ENCODE results near the gene CYP26B1. TPM values are rescaled to one million over a fixed set of nuclear protein-coding genes. Genes with fewer than 3 reads are reported as not detected.
"Not testable (repeated sequence)": the region's sequence is repeated elsewhere in the genome, so short reads cannot be mapped to it uniquely, and the experiment has no call there.

Gene CYP26B1
- total RNA-seq, 2 donors from 2014 or later, result 0.91 to 68.2 TPM

- TF ChIP-seq POLR2AphosphoS5 (IDR thresholded peaks at IDR 0.05), result no peak
- TF ChIP-seq POLR2A (IDR thresholded peaks at IDR 0.05), result no peak
- TF ChIP-seq CTCF (IDR thresholded peaks at IDR 0.05), result no peak
These were observed 58.1 kb downstream of the CYP26B1 start for GRCh38 chr2:72089537-72089936.

GRCh38 chr2:72089028-72089427 is 58.6 kb downstream of the CYP26B1 start:
- H3K36me3 ChIP-seq, result no peaks in the 10 kb centered on the region
- H3K27me3 ChIP-seq (replicated peaks; ENCODE audit: insufficient read depth), result no peaks in the 10 kb centered on the region
- no peak overlapping the region for H3K4me3 ChIP-seq
- DNase-seq (ENCODE audit: low spot score), result no peak
- WGBS, result 89% methylated on average over 4 of the region's 4 CpGs
- H3K4me1 ChIP-seq (replicated peaks), result no peaks in the 10 kb centered on the region
- intact Hi-C loops (cut with DNase I), result no loop called here
- no peaks in the 10 kb centered on the region for H3K9me3 ChIP-seq
- TF ChIP-seq POLR2AphosphoS5 (IDR thresholded peaks at IDR 0.05) (no peak), POLR2A (IDR thresholded peaks at IDR 0.05) (no peak), CTCF (IDR thresholded peaks at IDR 0.05) (no peak)
- no peak overlapping the region for H3K27ac ChIP-seq

More at GRCh38 chr2:72089537-72089936, 58.1 kb downstream of the CYP26B1 start:
- intact Hi-C loops (cut with DNase I), result no loop called here
- Histone ChIP-seq H3K27me3 (replicated peaks; ENCODE audit: insufficient read depth) (no peaks in the 10 kb centered on the region), H3K9me3 (no peaks in the 10 kb centered on the region), H3K36me3 (no peaks in the 10 kb centered on the region), H3K4me3 (no peak overlapping the region), H3K4me1 (replicated peaks) (no peaks in the 10 kb centered on the region), H3K27ac (no peak overlapping the region)
- DNase-seq (ENCODE audit: low spot score), result no peak
- WGBS, result 67% methylated on average over 13 of the region's 13 CpGs

GRCh38 chr2:72086871-72087633 is 60.6 kb downstream of the CYP26B1 start:
- WGBS, result 88% methylated on average over 41 of the region's 41 CpGs
- DNase-seq (ENCODE audit: low spot score); H3K4me1 ChIP-seq (replicated peaks); intact Hi-C loops (cut with DNase I); H3K36me3 ChIP-seq; H3K27ac ChIP-seq; H3K4me3 ChIP-seq; H3K27me3 ChIP-seq (replicated peaks; ENCODE audit: insufficient read depth); H3K9me3 ChIP-seq: not testable (repeated sequence)

GRCh38 chr2:72085513-72085912 is 62.1 kb downstream of the CYP26B1 start:
- H3K4me1 ChIP-seq (replicated peaks), result no peaks in the 10 kb centered on the region
- no peak overlapping the region for H3K4me3 ChIP-seq
- TF ChIP-seq CTCF (IDR thresholded peaks at IDR 0.05), result no peak
- no peak for TF ChIP-seq POLR2AphosphoS5 (IDR thresholded peaks at IDR 0.05)
- TF ChIP-seq POLR2A (IDR thresholded peaks at IDR 0.05), result no peak
- no peak for DNase-seq (ENCODE audit: low spot score)
- intact Hi-C loops (cut with DNase I), result no loop called here
- H3K27ac ChIP-seq, result no peak overlapping the region
- H3K36me3 ChIP-seq, result no peaks in the 10 kb centered on the region
- H3K27me3 ChIP-seq (replicated peaks; ENCODE audit: insufficient read depth), result no peaks in the 10 kb centered on the region
- H3K9me3 ChIP-seq, result no peaks in the 10 kb centered on the region
- 87% methylated on average over 2 of the region's 2 CpGs for WGBS

- 95% methylated on average over 7 of the region's 10 CpGs for WGBS
- Histone ChIP-seq H3K4me1 (replicated peaks) (no peaks in the 10 kb centered on the region), H3K27me3 (replicated peaks; ENCODE audit: insufficient read depth) (no peaks in the 10 kb centered on the region), H3K9me3 (no peaks in the 10 kb centered on the region), H3K27ac (no peak overlapping the region), H3K4me3 (no peak overlapping the region), H3K36me3 (no peaks in the 10 kb centered on the region)
- DNase-seq (ENCODE audit: low spot score), result no peak
- intact Hi-C loops (cut with DNase I), result no loop called here
- TF ChIP-seq POLR2AphosphoS5 (IDR thresholded peaks at IDR 0.05) (no peak), POLR2A (IDR thresholded peaks at IDR 0.05) (no peak)
These were observed 62.6 kb downstream of the CYP26B1 start for GRCh38 chr2:72085036-72085435.

- H3K9me3 ChIP-seq, result no peaks in the 10 kb centered on the region
These were observed 63.1 kb downstream of the CYP26B1 start for GRCh38 chr2:72084584-72084976.

More at GRCh38 chr2:72084584-72084976, 63.1 kb downstream of the CYP26B1 start:
- intact Hi-C loops (cut with DNase I), result no loop called here
- H3K27ac ChIP-seq, result no peak overlapping the region
- no peaks in the 10 kb centered on the region for H3K4me1 ChIP-seq (replicated peaks)
- DNase-seq (ENCODE audit: low spot score), result no peak
- H3K4me3 ChIP-seq, result no peak overlapping the region
- 86% methylated on average over 6 of the region's 6 CpGs for WGBS
- TF ChIP-seq POLR2AphosphoS5 (IDR thresholded peaks at IDR 0.05), result no peak
- no peak for TF ChIP-seq CTCF (IDR thresholded peaks at IDR 0.05)
- TF ChIP-seq POLR2A (IDR thresholded peaks at IDR 0.05), result no peak
- no peaks in the 10 kb centered on the region for H3K36me3 ChIP-seq
- no peaks in the 10 kb centered on the region for H3K27me3 ChIP-seq (replicated peaks; ENCODE audit: insufficient read depth)

All from prostate gland (tissue), 2 donors.